ENCODE results near the gene SPDYC. TPM values are rescaled to one million over a fixed set of nuclear protein-coding genes. Genes with fewer than 3 reads are reported as not detected.

Gene SPDYC
- total and polyA plus RNA-seq, 2 experiments from 2014 or later = not detected

GRCh38 chr11:65128182-65129145, 41.6 kb upstream of the SPDYC start:
- no peaks in the 10 kb centered on the region for H3K9me2 ChIP-seq (replicated peaks; ENCODE audit: insufficient read depth)
- no peaks in the 10 kb centered on the region for H3K9me3 ChIP-seq (ENCODE audit: low read depth)
- H2AFZ ChIP-seq = no peak overlapping the region
- peaks cover 8% of the 10 kb centered on the region for H3K4me1 ChIP-seq (ENCODE audit: insufficient read depth)
- no peak overlapping the region for H3K4me2 ChIP-seq
- DNase-seq (ENCODE audit: low spot score) = no peak
- 95% methylated on average over 15 of the region's 15 CpGs for WGBS (ENCODE audit: low lambda C conversion rate, missing lambda C conversion rate)
- H3K27me3 ChIP-seq = no peaks in the 10 kb centered on the region
- H3K79me2 ChIP-seq = peaks cover 40% of the 10 kb centered on the region
- peaks cover 4% of the 10 kb centered on the region for H4K20me1 ChIP-seq (ENCODE audit: insufficient read depth, poor library complexity, severe bottlenecking)
- H3K36me3 ChIP-seq (replicated peaks; ENCODE audit: insufficient read depth, low read depth) = no peaks in the 10 kb centered on the region
- H3K27ac ChIP-seq = no peak overlapping the region
- no peak overlapping the region for H3K4me3 ChIP-seq
- no peak for TF ChIP-seq EZH2phosphoT487 (IDR thresholded peaks at IDR 0.05; ENCODE audit: low read depth, severe bottlenecking, unreplicated experiment)
- no peak for TF ChIP-seq EZH2 (IDR thresholded peaks at IDR 0.05; ENCODE audit: borderline replicate concordance)
- no peak for TF ChIP-seq CTCF (IDR thresholded peaks at IDR 0.05; ENCODE audit: poor library complexity)

- Histone ChIP-seq H3K79me2 (peaks cover 34% of the 10 kb centered on the region), H3K9me3 (ENCODE audit: low read depth) (no peaks in the 10 kb centered on the region), H3K27me3 (no peaks in the 10 kb centered on the region), H2AFZ (no peak overlapping the region), H4K20me1 (ENCODE audit: insufficient read depth, poor library complexity, severe bottlenecking) (peaks cover 4% of the 10 kb centered on the region), H3K4me3 (no peak overlapping the region), H3K9me2 (replicated peaks; ENCODE audit: insufficient read depth) (no peaks in the 10 kb centered on the region), H3K27ac (no peak overlapping the region), H3K36me3 (replicated peaks; ENCODE audit: insufficient read depth, low read depth) (no peaks in the 10 kb centered on the region), H3K4me1 (ENCODE audit: insufficient read depth) (peaks cover 8% of the 10 kb centered on the region), H3K4me2 (no peak overlapping the region)
- 92% methylated on average over 12 of the region's 13 CpGs for WGBS (ENCODE audit: low lambda C conversion rate, missing lambda C conversion rate)
- no peak for TF ChIP-seq CTCF (IDR thresholded peaks at IDR 0.05; ENCODE audit: poor library complexity)
- TF ChIP-seq EZH2 (IDR thresholded peaks at IDR 0.05; ENCODE audit: borderline replicate concordance) = no peak
- no peak for TF ChIP-seq EZH2phosphoT487 (IDR thresholded peaks at IDR 0.05; ENCODE audit: low read depth, severe bottlenecking, unreplicated experiment)
- no peak for DNase-seq (ENCODE audit: low spot score)
Measured at GRCh38 chr11:65129649-65130441, 40.2 kb upstream of the SPDYC start.

- WGBS (ENCODE audit: low lambda C conversion rate, missing lambda C conversion rate) = 97% methylated on average over 13 of the region's 19 CpGs
- Histone ChIP-seq H3K9me3 (ENCODE audit: low read depth) (no peaks in the 10 kb centered on the region), H3K4me2 (no peak overlapping the region), H3K27me3 (no peaks in the 10 kb centered on the region), H3K36me3 (replicated peaks; ENCODE audit: insufficient read depth, low read depth) (no peaks in the 10 kb centered on the region), H3K9me2 (replicated peaks; ENCODE audit: insufficient read depth) (no peaks in the 10 kb centered on the region), H4K20me1 (ENCODE audit: insufficient read depth, poor library complexity, severe bottlenecking) (peaks cover 4% of the 10 kb centered on the region), H3K79me2 (peaks cover 30% of the 10 kb centered on the region), H3K4me1 (ENCODE audit: insufficient read depth) (peaks cover 13% of the 10 kb centered on the region), H3K27ac (no peak overlapping the region), H3K4me3 (no peak overlapping the region), H2AFZ (no peak overlapping the region)
- TF ChIP-seq CTCF (IDR thresholded peaks at IDR 0.05; ENCODE audit: poor library complexity) (no peak), EZH2 (IDR thresholded peaks at IDR 0.05; ENCODE audit: borderline replicate concordance) (no peak), EZH2phosphoT487 (IDR thresholded peaks at IDR 0.05; ENCODE audit: low read depth, severe bottlenecking, unreplicated experiment) (no peak)
- no peak for DNase-seq (ENCODE audit: low spot score)
Measured at GRCh38 chr11:65130631-65131416, 39.2 kb upstream of the SPDYC start.

Measured in hepatocyte (in vitro differentiated cells).